LNCaP clone FGC (cell line): ENCODE measurements around the gene DCP1B.

ENCODE experiments used
- DNase-seq: peaks from one replicate; pipeline ENCODE4 v3.0.0-alpha.2; 2011; ENCODE audit warnings: low read depth
- H3K4me3 ChIP-seq: 2 replicates; pipeline ENCODE4 v1.5.1; 2011; ENCODE audit warnings: mild to moderate bottlenecking, low read depth, low read length, control low read depth
- TF ChIP-seq, protein P1 (sequence below): IDR thresholded peaks from 2 replicates; pipeline ENCODE4 v1.5.1; 2012; ENCODE audit warnings: mild to moderate bottlenecking; ENCODE audit not compliant: control insufficient read depth, insufficient read depth; ENCODE audit errors: extremely low read depth

The DCP1B gene

DNA sequence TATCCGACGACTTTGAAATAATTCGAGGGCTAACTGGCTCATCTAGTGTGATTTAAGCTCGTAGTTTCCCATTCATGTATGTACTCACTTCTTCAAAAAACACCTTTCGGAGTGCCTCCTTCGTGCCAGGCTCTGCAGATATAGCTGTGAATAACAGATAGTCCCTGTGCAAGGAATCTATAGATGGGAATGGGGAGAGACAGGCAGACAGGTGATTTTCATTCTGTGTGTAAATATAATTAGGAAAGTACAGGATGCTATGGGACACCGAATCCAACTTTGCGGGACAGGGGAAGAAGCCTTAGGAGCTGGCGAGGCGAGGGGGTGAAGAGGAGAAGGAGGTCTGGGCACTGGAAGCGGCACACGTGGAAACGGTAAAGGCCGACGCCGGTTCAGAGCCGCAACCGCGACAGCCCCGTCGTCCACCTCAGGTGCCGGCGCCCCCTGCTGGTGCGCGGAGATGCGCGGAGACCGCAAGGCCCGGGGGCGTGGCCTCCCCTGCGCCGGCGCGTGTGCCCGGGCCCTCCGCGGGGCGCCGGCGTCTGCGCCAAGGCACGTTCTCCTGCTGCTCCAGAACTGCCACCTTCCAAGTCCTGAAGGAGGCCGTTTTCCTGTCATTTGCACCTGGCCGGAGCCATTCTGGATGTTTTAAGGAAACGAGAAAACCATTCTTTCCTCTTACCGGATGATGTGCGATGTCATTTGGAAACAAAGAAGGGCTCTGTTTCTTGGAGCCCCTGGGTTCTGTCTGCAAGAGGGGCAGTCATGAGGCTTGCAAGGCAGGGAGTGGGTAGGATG, 30.6 kb upstream of the DCP1B start:
- TF ChIP-seq, protein P1, sequence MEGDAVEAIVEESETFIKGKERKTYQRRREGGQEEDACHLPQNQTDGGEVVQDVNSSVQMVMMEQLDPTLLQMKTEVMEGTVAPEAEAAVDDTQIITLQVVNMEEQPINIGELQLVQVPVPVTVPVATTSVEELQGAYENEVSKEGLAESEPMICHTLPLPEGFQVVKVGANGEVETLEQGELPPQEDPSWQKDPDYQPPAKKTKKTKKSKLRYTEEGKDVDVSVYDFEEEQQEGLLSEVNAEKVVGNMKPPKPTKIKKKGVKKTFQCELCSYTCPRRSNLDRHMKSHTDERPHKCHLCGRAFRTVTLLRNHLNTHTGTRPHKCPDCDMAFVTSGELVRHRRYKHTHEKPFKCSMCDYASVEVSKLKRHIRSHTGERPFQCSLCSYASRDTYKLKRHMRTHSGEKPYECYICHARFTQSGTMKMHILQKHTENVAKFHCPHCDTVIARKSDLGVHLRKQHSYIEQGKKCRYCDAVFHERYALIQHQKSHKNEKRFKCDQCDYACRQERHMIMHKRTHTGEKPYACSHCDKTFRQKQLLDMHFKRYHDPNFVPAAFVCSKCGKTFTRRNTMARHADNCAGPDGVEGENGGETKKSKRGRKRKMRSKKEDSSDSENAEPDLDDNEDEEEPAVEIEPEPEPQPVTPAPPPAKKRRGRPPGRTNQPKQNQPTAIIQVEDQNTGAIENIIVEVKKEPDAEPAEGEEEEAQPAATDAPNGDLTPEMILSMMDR: peak; percentile 96
- 0 out of 2 replicates have a peak overlapping the region, but pooled peaks have one; percentile 22 for H3K4me3 ChIP-seq
- DNase-seq: peak; percentile 36

DNA sequence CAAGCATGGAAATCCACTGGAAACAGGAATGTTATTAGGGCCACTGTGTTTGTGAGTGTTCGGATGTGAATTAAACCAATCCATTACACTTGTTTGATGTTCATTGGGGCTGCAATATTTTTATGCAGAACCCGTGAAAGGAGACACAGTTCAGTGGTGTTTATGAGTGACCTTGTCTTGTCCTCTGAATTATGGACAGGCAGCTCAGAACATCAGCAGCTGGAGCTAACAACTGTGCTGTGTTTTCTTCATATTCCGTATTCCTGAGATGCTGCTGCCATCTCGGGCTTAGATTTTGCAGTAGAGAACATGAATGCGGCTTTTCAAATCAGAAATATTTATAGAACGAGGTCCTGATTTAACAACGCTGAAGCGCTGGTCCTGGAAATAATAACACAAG, 28.2 kb upstream of the DCP1B start:
- no peak for DNase-seq
- TF ChIP-seq, protein P1: no peak
- H3K4me3 ChIP-seq: no peak overlapping the region

DNA sequence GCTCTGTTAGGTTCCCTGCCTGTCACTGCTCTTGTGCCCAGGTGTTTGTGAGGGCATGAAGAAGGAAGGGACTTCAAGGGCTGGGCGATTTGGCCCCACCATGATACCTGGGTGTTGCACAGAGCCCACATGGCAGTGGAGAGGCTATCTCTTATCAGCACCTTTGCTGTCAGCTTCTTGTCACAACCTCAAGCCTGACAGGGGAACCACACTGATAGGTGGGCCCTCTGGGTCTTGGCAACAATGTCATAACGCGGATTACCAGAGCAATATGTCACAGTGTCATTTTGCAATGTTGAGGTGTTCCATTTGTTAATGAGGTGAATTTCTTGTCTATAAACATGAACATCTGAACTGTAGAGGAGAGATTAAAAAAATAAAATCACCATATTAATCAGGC, 25.6 kb upstream of the DCP1B start:
- TF ChIP-seq, protein P1: no peak
- DNase-seq: no peak
- H3K4me3 ChIP-seq: no peak overlapping the region

DNA sequence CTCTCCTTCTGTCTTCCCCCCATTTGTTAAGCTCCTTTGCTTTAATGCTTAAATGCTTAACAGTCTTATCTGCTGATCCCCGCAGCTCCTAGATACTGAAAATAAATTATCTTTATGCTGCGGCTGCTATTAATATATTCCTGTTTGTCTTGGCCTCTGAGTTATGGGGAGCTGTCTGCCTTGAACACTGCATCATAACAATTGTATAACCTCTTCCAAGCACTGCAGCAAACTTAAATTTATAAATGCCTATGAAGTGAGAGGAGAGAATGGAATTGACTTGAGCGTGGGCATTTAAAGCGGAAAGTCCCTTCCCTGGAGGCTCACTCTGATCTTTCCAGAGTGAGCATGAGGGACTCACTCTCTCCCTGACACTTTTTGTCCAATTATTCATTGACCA, 23.1 kb upstream of the DCP1B start:
- DNase-seq: no peak
- H3K4me3 ChIP-seq: no peak overlapping the region
- TF ChIP-seq, protein P1: no peak

DNA sequence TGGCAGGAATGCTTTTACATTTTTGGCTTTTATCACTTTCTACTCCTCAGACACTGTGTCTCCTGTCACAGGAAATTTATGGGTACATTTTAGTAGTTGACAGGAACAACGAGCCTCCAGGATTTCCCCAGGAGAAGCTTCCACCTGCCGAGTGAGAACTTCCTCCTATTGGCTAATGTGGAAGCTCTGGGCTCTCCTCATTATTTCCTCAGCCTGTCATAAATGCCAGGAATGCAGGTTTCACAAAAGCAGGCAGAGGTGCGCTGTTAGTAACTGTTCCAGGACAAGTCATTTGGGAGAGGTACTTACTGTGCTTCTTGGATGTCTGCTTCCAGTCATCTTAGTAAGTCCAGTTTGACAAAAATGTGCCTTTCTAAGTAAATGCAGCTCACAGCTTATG, 19.1 kb upstream of the DCP1B start:
- DNase-seq: no peak
- no peak overlapping the region for H3K4me3 ChIP-seq
- TF ChIP-seq, protein P1: no peak

DNA sequence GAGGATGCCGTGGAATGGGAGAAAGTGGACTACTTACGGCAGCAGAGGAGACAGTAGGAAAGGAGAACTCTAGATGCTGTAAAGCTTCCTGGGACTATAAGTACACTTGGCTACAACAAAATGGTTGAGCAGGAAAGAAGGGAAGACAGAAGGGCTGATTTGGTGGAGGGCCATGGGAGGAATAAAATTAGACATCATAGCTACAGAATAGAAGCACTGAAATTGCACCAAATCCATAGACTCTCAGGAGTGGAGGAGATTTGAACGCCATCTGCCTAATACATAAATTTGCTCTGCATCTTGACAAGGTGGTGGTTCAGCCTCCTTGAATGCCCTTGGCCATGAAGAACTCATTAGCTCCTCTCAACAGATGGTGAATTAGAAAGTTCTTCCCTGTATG, 16.3 kb upstream of the DCP1B start:
- no peak overlapping the region for H3K4me3 ChIP-seq
- no peak for DNase-seq
- TF ChIP-seq, protein P1: no peak

DNA sequence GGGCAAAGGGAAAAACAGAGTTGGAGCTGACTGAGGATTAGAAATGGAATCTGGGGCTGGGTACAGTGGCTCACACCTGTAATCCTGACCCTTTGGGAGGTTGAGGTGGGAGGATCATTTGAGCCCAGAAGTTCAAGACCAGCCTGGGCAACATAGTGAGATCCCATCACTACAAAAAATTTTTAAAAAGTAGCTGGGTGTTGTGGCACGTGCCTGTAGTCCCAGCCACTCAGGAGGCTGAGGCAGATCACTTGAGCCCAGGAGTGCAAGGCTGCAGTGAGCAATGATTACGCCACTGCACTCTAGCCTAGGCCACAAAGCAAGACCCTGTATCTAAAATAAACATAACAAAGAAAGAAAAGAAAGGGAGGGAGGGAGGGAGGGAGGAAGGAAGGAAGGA, 14.9 kb upstream of the DCP1B start:
- no peak overlapping the region for H3K4me3 ChIP-seq
- DNase-seq: no peak
- TF ChIP-seq, protein P1: no peak
